Dermis microvascular lymphatic vessel endothelial cell (primary cell): ENCODE measurements around the gene ZNF839. TPM values are rescaled to one million over a fixed set of nuclear protein-coding genes. Genes with fewer than 3 reads are reported as not detected.
"Not testable (repeated sequence)": the region's sequence is repeated elsewhere in the genome, so short reads cannot be mapped to it uniquely, and the experiment has no call there.

Experiments
- DNase-seq, 2 donors: peaks; one replicate each; pipeline versions ENCODE4 v3.0.0 to v3.0.0-alpha.2; 2010; ENCODE audit warnings: low read depth in 2 of 2
- total RNA-seq: library from RNA; depleted of rRNA; stranded (reverse); fragments of >200 nt; gene quantifications from 2 replicates; pipeline ENCODE4 v1.2.1, GENCODE V29; 2014

Gene ZNF839
- total RNA-seq, 1 donor from 2014 or later, result 4.5 TPM

DNA sequence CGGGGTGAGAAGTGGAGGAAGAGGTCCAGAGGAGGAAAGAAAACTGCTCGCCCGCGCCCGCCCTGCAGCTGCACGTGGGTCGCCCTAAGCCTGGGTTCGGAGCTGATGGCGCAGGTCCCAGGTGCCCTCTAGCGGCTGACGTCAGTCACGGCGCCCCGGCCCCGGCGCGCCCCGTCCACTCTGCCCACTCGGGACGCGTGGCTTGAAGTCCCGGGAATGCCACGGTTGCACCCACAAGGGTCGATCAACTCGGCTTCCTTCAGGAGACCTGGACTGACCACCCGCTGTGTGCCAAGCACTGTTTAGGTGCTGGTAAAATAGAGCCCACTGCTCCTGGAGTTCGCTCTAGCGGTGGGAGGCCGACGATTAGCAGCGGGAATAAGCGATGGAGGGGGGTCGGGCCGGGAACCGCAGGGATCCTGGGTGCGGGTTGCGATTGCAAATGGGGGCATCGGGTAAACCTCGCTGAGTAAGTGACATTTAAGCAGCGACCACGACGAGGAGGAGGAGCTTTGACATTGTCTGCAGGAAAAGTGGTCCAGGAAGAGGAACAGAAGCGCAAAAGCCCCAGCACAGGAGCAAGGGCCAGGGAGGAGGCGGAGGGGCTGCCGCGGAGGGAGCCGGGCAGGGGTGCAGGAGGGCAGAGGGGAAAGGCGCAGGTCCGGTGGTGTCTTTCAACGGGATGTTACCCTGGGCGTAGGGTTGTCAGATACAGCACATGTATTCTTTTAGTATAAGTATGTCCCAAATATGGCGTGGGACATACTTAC lies 5.1 kb upstream of the ZNF839 start:
- DNase-seq, result peak in 1 of 2 donors; percentile 82

DNA sequence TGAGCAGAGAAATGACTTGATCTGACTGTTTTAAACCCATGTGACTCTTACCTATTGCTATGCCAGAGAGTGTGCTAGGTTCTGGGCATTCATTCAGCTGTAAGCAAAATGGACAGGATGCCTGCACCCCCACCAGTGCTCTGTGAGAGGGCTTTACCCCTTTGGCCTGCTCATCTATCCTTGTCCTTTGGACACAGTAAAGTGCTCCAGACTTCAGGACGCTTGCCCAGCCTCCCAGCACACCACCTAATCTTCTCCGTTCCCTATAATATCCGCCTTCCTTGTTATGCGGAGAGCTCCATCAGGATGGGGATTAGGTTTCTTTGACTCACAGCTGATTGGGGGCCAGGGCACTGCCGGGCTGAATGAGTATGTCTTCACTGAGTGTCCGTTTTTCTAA lies 4.4 kb upstream of the ZNF839 start:
- DNase-seq, result no peak

DNA sequence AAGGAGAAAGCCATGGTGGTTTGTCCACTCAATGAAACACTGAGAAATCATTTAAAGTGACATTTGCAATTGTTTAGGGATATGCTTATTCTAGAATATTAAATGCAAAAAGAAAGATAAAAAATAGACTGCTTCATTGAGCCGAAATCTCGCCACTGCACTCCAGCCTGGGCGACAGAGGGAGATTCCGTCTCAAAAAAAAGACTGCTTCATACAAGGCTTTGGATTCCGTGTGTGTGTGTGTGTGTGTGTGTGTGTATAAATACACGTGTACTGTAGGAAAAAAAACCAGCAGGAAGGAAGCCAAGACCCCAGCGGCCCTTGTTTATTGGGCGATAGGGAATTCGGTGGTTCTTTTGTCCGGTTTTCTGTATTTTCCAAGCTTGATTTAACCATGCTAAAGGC lies 3.2 kb upstream of the ZNF839 start:
- DNase-seq, result peak; percentile 49 to 64

GRCh38 chr14:102316743-102317563 lies 2.6 kb upstream of the ZNF839 start:
- peak; percentile 66 to 91 for DNase-seq

GRCh38 chr14:102317564-102318248 lies 1.8 kb upstream of the ZNF839 start:
- peak in 1 of 2 donors; percentile 61 for DNase-seq

DNA sequence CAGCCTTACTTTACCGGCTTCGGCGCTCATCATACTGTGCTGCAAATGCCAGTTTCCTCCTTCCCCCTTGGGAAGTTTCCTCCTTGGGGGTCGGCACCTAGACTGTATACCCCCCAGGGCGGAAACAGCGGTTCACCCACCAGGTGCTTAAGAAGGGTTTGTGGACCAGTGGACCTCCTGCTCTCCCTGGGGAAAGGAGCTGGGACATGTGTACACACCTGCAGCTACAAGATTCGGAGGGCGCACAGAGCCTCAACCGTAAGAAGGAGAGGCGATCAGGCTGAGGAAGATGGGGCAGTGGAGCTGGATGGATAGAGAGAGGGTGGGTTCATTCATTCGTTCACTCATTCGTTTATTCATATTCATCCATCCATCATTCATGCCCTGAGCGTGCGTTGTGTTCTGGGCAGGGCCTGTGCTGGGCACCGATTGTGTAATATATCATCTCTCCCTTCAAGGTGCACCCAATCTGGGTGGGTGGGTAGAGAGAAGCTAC lies 717 bp upstream of the ZNF839 start:
- DNase-seq, result no peak

- peak in 1 of 2 donors; percentile 52 for DNase-seq
These were observed 601 bp downstream of the ZNF839 start for GRCh38 chr14:102320033-102320660.

- DNase-seq, result no peak
These were observed 1.3 kb downstream of the ZNF839 start for GRCh38 chr14:102320671-102321455.

DNA sequence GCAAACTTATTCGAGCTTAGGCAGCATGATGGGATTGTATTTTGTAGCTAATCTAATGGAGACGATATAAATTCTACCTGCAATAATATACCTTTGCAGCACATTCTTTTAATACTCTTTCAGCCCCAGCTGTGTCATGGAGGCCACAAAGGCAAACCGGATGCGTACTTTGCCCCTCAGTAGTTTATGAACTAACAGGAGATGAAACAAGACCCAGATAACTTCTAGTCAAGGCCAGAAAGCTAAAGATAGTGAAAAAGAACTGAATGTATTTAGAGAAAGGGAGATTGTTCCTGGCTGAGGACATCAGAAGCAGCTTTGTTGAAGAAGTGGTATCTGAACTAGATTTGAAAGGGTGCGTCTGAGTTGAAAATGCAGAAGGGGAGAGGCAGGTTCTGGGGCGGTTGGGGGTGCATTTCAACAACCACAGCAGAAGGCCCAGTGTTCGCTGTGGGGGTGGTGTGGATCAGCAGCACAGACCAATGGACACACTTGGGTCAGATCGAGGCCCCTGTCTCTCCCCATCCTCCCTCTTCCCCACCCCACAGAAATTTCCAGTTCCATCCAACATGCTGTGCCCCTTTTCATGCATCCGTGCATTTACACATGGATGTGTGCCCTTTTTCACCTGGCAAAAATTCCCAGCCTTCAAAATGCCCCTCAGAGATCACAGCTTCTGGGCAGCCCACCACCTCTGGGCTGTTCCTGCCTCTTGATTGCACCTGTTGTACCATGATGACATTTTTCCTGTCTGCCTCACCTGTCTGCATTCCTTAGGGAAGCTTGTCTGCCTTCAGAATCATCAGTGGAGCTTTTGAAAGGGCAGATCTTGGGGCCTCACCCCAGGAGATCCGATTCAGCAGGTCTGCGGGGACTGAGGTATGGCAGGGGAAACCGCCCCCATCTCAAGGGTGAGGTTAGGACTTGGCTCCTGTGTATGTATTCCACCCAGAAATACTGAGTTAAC lies 2.2 kb downstream of the ZNF839 start:
- DNase-seq, result no peak

- peak in 1 of 2 donors; percentile 68 for DNase-seq
These were observed 3.6 kb downstream of the ZNF839 start for GRCh38 chr14:102323102-102323501.

- DNase-seq, result no peak
These were observed 6.3 kb downstream of the ZNF839 start for GRCh38 chr14:102325791-102326345.

DNA sequence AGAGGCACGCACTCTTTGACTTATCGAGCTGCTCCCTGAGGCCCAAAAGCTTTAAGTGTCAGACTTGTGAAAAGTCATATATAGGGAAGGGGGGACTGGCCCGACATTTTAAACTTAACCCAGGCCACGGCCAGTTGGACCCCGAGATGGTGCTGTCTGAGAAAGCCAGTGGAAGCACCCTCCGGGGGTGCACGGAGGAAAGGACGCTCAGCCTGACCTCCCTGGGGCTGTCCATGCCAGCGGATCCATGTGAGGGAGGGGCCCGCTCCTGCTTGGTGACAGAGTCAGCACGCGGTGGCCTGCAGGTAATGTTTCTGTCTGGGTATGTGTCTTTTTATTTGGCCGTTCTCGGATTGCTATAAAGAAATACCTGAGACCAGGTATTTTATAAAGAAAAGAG lies 7.0 kb downstream of the ZNF839 start:
- DNase-seq, result no peak

DNA sequence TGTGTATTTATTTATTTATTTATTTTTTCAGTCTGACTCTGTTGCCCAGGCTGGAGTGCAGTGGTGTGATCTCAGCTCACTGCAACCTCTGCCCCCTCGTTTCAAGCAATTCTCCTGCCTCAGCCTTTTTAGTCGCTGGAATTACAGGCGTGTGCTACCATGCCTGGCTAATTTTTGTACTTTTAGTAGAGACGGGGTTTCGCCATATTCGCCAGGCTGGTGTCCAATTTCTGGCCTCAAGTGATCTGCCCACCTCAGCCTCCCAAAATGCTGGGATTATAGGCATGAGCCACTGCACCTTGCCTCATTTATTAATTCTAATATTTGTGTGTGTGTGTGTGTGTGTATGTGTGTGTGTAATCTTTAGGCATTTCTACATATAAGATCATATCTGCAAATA lies 9.8 kb downstream of the ZNF839 start:
- DNase-seq, result not testable (repeated sequence)

- no peak for DNase-seq
These were observed 11.3 kb downstream of the ZNF839 start for GRCh38 chr14:102330806-102331205.

DNA sequence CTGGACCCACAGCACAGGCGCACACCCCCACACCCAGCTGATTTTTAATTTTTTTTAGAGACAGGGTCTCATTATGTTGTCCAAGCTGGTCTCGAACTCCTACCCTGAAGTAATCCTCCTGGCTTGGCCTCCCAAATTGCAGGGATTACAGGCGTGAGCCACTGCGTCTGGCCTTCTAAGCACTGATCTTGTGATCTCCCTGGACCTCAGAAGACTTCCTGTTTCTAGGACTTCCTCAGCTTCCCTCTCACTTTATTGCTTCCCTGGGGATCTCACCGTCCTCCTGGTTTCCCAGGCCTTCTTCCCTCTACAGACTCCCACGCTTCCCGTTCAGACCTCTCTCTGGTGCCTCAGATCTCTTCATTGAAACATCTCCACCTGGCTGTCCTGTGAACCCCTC lies 13.8 kb downstream of the ZNF839 start:
- DNase-seq, result no peak

- no peak for DNase-seq
These were observed 14.5 kb downstream of the ZNF839 start for GRCh38 chr14:102333795-102334705.

GRCh38 chr14:102335163-102335562 lies 15.6 kb downstream of the ZNF839 start:
- DNase-seq, result no peak

DNA sequence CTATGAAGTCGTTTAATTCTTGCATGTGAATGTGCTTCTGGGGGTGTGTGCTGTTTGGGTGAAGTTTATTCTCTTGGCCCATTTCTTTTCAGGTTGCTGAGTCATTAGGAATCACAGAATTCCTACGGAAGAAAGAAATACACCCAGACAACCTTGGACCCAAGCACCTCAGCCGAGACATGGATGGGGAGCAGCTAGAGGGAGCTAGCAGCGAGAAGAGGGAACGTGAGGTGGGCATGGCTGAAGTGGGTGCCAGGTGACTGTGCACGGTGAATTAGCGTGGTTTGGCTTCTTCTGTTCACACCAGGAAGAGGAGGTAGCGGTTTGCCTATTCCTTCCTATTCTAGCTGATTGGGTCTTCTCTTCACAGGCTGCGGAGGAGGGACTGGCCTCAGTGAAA lies 19.2 kb downstream of the ZNF839 start:
- no peak for DNase-seq
